Measurements from ENCODE around the gene RFX8.

The RFX8 gene

DNA sequence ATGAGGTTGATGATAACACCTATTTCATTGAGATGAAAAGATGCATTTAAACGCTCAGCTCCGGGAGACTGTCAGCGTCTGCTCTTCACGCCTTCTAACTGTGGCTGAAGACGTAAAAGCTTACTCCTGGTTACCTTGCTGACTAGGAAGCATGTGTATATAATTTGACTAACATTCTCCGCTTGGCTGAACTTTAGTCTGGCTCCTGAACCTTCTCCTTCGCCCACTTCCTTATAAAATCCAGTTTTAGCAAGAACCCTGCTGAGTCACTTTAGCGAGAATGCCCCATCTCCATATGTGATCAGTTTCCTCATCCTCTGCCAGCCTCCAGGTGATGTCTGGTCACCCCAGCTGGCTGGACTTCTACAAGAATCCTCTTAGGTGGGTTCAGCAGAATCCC, 74.9 kb downstream of the RFX8 start:
- peaks cover 61% of the 10 kb centered on the region for H3K4me1 Mint-ChIP-seq
- peak overlapping the region; percentile 57 for H3K27ac Mint-ChIP-seq
- H3K4me3 Mint-ChIP-seq, result no peak overlapping the region
- peak; percentile 61 for ATAC-seq
- no peaks in the 10 kb centered on the region for H3K9me3 Mint-ChIP-seq
- H3K27me3 Mint-ChIP-seq, result no peaks in the 10 kb centered on the region
- no peaks in the 10 kb centered on the region for H3K36me3 Mint-ChIP-seq

DNA sequence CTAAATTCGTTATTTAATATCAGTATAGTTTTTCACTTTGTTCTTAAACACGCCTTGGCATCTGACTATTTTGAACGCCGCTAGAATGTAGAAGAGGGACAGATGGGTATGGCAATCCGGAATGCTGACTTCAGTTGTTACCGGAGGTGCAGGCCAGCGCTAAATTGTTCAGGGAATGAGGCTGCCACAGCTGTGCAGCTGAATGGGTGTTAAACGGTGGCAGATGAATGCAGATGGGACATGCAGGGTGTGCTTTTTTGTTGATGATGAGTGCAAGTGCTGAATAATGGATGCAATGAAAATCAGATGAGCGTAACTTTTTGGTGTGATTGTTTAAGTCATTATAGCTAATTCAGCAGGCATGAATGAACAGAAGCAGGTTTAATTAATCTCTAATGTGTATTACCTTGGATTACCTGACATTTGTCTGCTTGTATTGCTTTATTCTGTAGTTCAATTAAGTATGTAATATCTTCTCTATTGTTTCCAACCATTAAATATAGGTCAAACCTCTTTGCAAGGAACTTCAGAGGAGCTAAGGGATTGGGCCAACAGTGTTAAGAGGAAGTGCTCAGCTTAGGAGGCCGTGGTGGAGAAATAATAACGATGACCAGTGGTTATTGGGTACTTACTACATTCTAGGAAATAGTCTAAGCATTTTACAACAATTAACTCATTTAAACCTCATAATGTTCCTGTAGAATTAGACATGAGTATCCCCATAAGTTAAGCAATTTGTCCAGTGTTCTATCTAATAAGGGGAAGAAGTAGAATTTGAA, 75.7 kb downstream of the RFX8 start:
- Mint-ChIP-seq H3K27ac (peak overlapping the region; percentile 57), H3K9me3 (no peaks in the 10 kb centered on the region), H3K27me3 (peaks cover 8% of the 10 kb centered on the region)

DNA sequence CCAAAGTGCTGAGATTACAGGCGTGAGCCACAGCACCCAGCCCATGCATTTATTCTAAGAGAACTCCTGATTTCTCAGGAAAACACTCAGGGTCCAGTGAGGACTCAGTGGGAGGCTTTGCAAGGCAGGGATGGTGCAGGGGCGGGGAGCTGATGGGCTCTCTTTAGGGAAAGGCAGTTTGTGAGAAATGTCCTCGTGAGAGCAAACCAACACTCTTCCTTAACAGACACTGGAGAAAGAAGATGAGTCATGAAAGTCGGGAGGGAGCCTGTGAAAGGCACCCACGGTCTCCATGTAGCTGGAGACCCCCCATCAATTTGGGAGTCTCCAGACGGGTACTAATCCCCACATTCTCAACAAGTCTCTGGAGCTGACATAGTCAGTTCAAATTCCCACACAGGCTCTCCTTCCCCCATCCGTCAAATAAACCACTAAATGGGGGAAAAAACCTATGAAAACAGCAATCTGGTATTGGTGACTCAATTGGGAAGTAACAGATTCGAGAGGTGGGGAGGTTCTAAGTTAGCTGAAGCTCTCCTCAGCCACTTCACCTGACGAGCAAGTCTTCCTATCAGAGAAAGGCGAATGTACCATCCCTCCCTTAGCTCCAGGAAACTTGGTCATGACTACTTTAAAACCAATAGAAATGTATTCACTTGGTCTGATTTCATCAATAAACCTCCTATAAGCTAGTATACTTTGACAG, 76.6 kb downstream of the RFX8 start:
- Mint-ChIP-seq H3K9me3 (no peaks in the 10 kb centered on the region), H3K4me3 (no peak overlapping the region), H3K36me3 (no peaks in the 10 kb centered on the region), H3K27me3 (peaks cover 13% of the 10 kb centered on the region), H3K27ac (no peak overlapping the region), H3K4me1 (peaks cover 61% of the 10 kb centered on the region)
- no peak for ATAC-seq

More for the DNA sequence above, 75.7 kb downstream of the RFX8 start:
- H3K4me3 Mint-ChIP-seq, result no peak overlapping the region
- H3K4me1 Mint-ChIP-seq, result peaks cover 61% of the 10 kb centered on the region
- ATAC-seq, result no peak
- no peaks in the 10 kb centered on the region for H3K36me3 Mint-ChIP-seq

DNA sequence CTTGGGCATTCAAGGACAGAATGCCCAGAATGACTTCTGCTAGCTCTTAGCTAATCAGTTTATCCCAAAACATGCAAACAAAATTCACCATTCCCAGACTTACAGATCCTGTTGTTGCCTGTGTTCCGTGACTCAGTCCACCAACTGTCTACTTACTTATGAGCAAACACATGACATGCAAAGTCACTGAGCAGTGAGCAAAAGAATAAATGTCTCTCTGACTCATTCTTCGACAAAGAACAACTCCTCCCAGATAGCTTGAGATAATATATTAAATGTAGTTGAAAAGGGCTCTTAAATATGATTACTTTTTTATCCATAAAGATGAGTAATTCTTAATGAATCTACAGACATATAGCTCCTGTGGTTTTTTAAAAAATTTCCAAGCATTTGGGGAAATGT, 78.6 kb downstream of the RFX8 start:
- Mint-ChIP-seq H3K27ac (no peak overlapping the region), H3K4me1 (peaks cover 42% of the 10 kb centered on the region), H3K27me3 (peaks cover 33% of the 10 kb centered on the region), H3K9me3 (no peaks in the 10 kb centered on the region), H3K36me3 (no peaks in the 10 kb centered on the region), H3K4me3 (no peak overlapping the region)
- ATAC-seq, result no peak

DNA sequence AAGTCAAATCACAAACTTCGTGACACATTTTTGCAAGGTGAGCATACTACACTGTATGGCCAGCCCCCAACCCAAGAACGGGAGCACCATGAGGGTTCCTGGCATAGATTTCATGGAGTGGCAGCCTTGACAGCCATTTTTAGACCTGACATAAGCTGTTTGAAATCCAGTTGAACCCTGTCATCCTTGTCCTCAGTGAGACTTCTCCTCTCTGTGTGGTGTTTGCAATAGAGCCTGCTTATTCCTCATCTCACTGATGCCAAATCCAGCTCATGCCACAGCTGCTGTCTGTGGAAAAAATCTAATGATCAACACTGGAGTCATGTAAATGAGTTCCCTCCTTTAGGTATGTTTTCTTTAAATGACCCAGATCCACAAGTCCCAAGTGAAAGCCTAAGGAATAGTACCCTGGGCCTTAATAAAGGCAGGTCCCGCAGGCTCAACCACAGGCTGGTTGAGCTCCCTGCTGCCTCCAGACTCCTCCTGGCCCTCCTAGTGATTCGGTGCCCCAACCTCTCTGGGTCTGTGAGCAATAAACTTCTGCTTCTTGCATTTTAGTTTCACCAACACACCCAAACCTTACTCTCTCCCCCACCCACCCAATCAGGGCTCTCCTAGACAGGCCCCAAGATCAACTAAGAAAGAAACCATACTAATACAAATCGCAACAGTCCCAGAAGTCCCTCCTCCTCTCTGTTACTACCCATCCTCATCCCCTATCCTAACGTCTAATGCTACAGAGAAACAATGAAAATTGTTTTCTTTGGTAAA, 79.2 kb downstream of the RFX8 start:
- H3K27me3 Mint-ChIP-seq, result peaks cover 35% of the 10 kb centered on the region
- ATAC-seq, result no peak

DNA sequence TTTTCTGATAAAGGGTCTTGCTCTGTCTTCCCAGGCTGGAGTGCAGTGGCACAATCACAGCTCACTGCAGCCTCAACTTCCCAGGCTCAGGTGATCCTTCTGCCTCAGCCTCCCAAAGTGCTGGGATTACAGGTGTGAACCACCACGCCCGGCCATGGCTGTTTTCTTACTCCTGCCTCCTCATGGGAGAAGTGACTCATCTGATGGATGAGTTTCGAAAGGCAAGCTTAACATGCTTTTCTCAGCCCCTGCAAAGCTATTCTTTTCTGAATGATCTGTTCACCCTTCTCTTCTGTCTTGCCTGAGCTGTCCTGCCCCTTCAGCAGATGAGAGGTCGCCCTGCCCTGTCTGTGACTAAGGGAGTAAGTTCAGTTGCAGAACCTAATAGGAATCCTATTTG, 86.7 kb downstream of the RFX8 start:
- H3K27ac Mint-ChIP-seq, result no peak overlapping the region
- H3K4me3 Mint-ChIP-seq, result no peak overlapping the region
- H3K36me3 Mint-ChIP-seq, result no peaks in the 10 kb centered on the region
- no peaks in the 10 kb centered on the region for H3K9me3 Mint-ChIP-seq
- H3K4me1 Mint-ChIP-seq, result peaks cover 12% of the 10 kb centered on the region
- no peak for ATAC-seq
- peaks cover 77% of the 10 kb centered on the region for H3K27me3 Mint-ChIP-seq

More for the DNA sequence above, 79.2 kb downstream of the RFX8 start:
- no peaks in the 10 kb centered on the region for H3K9me3 Mint-ChIP-seq
- H3K4me3 Mint-ChIP-seq, result no peak overlapping the region
- peaks cover 36% of the 10 kb centered on the region for H3K4me1 Mint-ChIP-seq
- no peaks in the 10 kb centered on the region for H3K36me3 Mint-ChIP-seq
- no peak overlapping the region for H3K27ac Mint-ChIP-seq

DNA sequence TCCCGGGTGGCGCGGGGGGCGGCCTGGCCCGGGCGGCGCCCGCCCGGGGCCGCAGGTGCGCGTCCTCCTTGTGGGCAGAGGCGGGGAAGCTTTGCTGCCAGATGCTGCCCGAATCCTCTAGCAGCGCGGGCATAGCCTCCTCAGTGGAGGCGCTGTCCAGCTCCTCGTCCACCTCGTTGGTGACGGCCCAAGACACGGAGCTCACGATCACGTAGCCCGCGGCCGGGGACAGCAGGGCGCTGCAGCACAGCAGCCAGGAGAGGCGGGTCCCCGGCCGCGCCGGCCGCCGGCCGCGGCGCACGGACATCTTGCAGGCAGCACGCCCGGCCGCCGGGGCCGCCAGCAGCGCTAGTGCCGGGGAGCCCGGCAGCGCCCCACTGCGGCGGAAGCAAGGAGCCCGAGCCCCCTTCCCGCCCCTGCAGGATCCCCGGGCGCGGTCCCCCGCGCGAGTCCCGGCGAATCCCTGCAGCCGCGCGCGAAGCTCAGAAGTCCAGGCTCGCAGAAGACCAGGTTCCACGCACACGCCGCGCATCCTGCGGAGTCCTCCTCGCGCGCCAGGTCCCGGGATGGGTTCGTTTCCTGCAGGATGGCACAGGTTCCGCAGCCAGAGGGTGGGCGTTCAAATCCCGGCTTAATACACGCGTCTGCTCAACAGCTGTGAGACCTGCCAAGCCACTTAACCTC, 87.6 kb downstream of the RFX8 start, which contains the start of gene CREG2:
CREG2 (minus strand) TSS at position 353 of the 684 bp plus-strand sequence; CDS start at position 307, 46 bp downstream.
- Mint-ChIP-seq H3K27me3 (peaks cover 72% of the 10 kb centered on the region), H3K4me1 (peaks cover 12% of the 10 kb centered on the region), H3K27ac (no peak within 1 kb of the TSS), H3K36me3 (no peaks in the 10 kb centered on the region), H3K9me3 (no peaks in the 10 kb centered on the region), H3K4me3 (peak within 1 kb of the TSS; percentile 74)
- peak; percentile 78 for ATAC-seq

DNA sequence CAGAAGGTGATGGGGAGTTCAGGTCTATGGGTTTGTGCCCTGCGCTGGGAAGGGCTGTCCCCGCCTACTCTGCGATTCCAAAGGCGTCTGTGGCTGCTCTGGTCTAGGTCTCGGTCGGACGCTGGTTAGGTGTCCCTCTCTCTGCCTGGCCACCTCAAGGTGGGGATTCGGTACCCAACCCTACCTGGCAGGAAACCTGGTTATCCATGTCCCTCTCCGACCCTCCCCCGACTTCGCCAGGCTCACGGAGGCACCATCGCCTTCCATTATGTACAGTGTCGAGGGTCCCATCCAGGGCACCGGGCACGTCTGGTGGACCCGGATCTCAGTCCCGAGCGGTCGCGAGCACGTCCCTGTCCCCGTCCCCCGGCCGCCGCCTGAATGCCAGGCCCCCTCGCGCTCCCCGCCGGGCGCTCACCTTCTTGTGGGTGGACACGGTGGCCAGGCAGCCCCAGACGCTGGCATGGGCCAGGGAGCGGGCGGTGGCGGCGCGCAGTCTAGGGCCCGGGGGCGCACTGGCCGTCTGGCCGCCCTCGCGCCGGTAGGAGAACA, 88.2 kb downstream of the RFX8 start:
- peaks cover 72% of the 10 kb centered on the region for H3K27me3 Mint-ChIP-seq
- H3K4me1 Mint-ChIP-seq, result peaks cover 12% of the 10 kb centered on the region
- H3K4me3 Mint-ChIP-seq, result peak overlapping the region; percentile 30
- H3K36me3 Mint-ChIP-seq, result no peaks in the 10 kb centered on the region
- H3K9me3 Mint-ChIP-seq, result no peaks in the 10 kb centered on the region
- ATAC-seq, result peak; percentile 45
- no peak overlapping the region for H3K27ac Mint-ChIP-seq

DNA sequence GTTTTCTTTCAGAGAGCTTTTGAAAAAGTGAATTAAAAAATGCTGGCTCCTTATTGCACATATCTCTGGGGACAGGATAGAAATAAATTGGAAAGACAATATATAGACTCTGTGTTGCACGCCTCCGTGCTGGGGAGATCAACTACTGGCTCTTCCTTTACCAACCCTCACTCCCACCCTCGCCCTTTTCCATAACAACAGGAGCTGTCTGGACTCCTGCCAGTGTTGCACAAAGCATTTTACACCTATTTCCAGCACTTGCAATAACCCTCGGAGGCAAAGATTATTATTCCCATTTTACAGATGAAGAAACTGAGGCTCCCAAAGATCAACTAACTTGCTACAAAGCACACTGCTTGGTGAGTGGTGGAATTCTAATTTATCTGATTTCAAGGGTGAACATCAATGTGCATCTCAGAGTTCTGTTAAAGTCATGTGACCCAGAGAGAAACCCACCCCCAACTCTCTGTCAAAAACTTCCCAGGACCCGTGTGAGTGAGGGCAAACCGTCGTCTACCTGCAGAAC, 91.8 kb downstream of the RFX8 start:
- H3K4me3 Mint-ChIP-seq, result no peak overlapping the region
- H3K27ac Mint-ChIP-seq, result no peak overlapping the region
- peaks cover 47% of the 10 kb centered on the region for H3K27me3 Mint-ChIP-seq
- peaks cover 12% of the 10 kb centered on the region for H3K4me1 Mint-ChIP-seq
- ATAC-seq, result no peak
- no peaks in the 10 kb centered on the region for H3K9me3 Mint-ChIP-seq
- H3K36me3 Mint-ChIP-seq, result no peaks in the 10 kb centered on the region

DNA sequence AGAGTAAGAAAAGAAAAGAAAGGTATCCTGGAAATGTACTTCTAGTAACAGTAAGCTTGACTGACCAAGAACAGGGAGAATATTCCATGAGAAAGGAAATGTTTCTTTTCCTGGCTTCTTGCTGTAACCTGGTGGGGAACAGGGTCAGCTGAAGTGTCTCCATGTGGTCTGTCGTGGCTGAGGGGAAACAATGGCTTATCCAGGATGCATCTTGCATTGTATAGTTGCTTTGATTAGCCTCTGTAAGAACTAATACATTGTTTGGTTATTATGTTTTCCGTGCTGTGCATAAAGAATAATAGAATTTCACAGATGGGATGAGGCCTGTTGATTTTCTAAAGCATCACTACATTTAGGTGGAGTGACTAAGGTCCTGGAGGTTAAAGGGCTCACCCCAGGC, 92.5 kb downstream of the RFX8 start:
- Mint-ChIP-seq H3K4me3 (no peak overlapping the region), H3K27me3 (peaks cover 41% of the 10 kb centered on the region), H3K9me3 (no peaks in the 10 kb centered on the region), H3K27ac (no peak overlapping the region), H3K4me1 (peaks cover 8% of the 10 kb centered on the region), H3K36me3 (no peaks in the 10 kb centered on the region)
- no peak for ATAC-seq

DNA sequence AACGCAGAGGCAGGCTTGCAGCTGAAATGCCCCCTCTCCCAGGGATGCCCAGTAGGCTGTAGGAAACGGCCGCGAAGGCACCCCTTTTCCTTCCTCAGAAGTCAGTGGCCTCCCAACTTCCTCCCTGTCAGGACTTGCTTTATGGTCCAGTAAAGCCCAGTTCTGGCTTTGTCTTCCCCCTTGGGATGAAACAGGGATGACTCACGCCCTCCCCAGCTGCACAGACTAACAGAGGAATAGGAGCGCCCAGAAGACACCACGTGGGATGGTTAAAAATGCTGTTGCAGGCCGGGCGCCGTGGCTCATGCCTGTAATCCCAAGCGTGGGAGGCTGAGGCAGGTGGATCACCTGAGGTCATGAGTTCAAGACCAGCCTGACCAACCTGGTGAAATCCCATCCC, 94.5 kb downstream of the RFX8 start:
- Mint-ChIP-seq H3K9me3 (no peaks in the 10 kb centered on the region), H3K27me3 (peaks cover 22% of the 10 kb centered on the region), H3K27ac (no peak overlapping the region), H3K4me1 (no peaks in the 10 kb centered on the region), H3K36me3 (no peaks in the 10 kb centered on the region), H3K4me3 (no peak overlapping the region)
- no peak for ATAC-seq

DNA sequence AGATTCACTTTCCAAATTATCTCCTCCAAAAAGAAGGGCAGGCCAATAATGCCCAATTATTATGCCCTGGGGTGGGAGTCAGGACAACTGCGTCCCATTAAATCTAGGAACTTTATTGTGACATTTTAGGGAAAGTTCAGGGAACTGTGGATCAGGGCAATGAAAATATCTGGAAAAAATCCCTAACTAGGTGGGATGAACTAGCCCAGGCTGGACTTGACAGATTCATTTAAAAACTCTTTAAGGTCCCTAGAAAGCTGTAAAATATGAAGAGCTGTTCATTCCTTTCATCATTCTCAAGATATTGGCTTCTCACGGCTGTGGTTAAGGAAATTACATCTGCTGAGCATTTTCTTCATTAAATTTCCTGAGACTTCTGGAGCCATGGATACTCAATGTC, 95.8 kb downstream of the RFX8 start:
- ATAC-seq, result no peak
- Mint-ChIP-seq H3K27me3 (peaks cover 18% of the 10 kb centered on the region), H3K4me3 (no peak overlapping the region), H3K27ac (no peak overlapping the region), H3K36me3 (no peaks in the 10 kb centered on the region), H3K4me1 (no peaks in the 10 kb centered on the region), H3K9me3 (no peaks in the 10 kb centered on the region)

DNA sequence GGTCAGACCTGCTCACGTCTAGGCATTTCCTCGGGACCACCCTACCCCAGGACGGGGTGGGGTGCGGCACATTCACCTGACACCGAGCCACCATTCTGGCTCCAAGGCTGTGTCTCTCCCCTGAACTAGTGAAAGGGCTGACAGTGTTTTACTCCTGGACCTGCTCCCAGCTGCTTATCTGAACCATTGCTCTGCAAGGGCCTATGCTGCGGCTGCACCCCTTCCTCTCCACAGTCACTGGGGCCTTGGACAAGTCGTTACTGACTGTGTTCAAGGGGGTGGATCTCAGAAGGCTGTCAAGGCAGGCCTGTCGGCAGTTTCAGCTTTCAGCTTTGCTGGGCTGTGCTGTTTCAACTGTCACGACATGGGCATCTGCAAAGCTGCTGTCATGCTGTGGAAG, 99.3 kb downstream of the RFX8 start:
- Mint-ChIP-seq H3K9me3 (peaks cover 5% of the 10 kb centered on the region), H3K36me3 (no peaks in the 10 kb centered on the region), H3K4me1 (no peaks in the 10 kb centered on the region), H3K27ac (no peak overlapping the region), H3K4me3 (no peak overlapping the region), H3K27me3 (no peaks in the 10 kb centered on the region)
- ATAC-seq, result no peak

DNA sequence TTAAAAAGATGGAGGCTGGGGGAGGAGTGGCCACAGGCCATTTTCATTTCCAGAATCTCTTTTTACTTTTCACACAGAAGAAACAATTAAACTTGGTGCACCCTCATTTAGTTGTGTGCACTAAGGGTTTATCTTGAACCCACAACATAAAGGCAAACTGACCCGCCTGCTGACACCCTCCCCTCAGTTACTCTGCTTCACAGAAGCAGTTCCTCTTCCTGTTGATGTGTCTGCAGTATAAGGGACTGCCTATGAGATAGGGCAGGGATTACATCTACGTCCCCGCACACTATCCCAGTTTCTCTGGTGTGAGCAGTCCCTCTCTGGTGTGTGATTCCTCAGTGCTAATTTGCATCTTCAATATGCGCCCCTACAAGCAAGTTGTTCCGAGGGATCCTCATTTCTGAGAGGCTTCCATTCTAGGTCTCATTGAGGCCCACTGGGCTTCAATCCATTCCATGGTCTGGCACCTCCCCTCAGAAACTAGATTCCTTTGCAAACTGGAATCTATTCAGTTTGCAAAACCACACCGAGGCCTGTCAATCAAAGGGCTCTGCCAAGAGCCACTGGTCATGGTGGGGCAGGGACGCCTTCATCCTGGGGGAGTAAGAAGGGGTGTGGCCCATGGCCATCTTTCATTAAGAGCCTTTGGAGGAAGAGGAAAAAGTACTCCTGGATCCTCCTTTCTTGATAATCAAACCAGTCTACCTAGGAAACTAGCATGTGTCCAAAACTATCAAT, 99.9 kb downstream of the RFX8 start:
- no peak for ATAC-seq
- Mint-ChIP-seq H3K36me3 (no peaks in the 10 kb centered on the region), H3K27me3 (no peaks in the 10 kb centered on the region), H3K4me1 (no peaks in the 10 kb centered on the region), H3K4me3 (no peak overlapping the region), H3K9me3 (peaks cover 5% of the 10 kb centered on the region), H3K27ac (no peak overlapping the region)

All from stimulated activated memory B cell treated with anti-CD40 and anti-IgM and Interleukin-4, amounts not matched to agents 10 μg/mL and 1 μg/mL and 100 μg/mL, for 72 hours (primary cell).